ENCODE data around the gene OLR1.

DNA sequence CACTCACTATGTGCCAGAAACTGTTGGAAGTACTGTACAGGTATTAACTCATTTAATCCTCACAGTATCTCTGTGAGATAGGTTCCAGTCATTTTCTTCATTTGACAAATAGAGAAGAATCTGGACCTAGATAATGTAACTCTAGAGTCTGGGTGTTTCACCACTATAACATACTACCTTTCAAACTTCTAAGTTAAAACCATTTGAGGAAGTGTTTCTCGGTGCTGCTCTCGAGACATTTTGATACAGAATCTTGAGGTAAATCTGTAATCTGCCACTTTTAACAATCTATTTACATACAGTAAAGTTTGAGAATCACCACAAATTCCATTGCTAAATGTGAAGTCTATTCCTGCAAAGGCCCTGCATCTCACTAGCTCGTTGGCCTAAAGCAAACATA, 8.8 kb downstream of the OLR1 start:
- no peak for TF ChIP-seq CTCF (IDR thresholded peaks at IDR 0.05)
- TF ChIP-seq EZH2 (IDR thresholded peaks at IDR 0.05; ENCODE audit: borderline replicate concordance, insufficient read depth, low read depth, low read length, poor library complexity, severe bottlenecking) = no peak
